ENCODE data around the gene HMGXB3. TPM values are rescaled to one million over a fixed set of nuclear protein-coding genes. Genes with fewer than 3 reads are reported as not detected.

The HMGXB3 gene
- total and polyA plus RNA-seq, 2 experiments from 2014 or later, result 16.7 to 51.0 TPM

DNA sequence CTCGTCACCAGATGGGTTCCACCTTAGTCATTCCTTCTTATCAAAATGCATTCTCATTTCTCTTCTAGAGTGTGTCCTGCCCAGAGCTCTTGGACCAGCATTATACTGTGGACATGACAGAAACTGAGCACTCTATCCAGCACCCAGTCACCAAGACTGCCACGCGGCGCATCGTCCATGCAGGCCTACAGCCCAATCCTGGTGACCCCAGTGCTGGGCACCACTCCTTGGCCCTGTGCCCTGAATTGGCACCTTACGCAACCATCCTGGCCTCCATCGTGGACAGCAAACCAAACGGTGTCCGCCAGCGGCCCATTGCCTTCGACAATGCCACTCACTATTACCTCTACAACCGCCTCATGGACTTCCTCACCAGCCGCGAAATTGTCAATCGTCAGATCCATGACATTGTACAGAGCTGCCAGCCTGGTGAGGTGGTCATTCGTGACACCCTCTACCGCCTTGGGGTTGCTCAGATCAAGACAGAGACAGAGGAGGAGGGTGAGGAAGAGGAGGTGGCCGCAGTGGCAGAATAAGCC lies 51.2 kb downstream of the HMGXB3 start:
- Histone ChIP-seq H3K4me1 (ENCODE audit: low read depth) (no peaks in the 10 kb centered on the region), H3K36me3 (peaks cover 47% of the 10 kb centered on the region)

DNA sequence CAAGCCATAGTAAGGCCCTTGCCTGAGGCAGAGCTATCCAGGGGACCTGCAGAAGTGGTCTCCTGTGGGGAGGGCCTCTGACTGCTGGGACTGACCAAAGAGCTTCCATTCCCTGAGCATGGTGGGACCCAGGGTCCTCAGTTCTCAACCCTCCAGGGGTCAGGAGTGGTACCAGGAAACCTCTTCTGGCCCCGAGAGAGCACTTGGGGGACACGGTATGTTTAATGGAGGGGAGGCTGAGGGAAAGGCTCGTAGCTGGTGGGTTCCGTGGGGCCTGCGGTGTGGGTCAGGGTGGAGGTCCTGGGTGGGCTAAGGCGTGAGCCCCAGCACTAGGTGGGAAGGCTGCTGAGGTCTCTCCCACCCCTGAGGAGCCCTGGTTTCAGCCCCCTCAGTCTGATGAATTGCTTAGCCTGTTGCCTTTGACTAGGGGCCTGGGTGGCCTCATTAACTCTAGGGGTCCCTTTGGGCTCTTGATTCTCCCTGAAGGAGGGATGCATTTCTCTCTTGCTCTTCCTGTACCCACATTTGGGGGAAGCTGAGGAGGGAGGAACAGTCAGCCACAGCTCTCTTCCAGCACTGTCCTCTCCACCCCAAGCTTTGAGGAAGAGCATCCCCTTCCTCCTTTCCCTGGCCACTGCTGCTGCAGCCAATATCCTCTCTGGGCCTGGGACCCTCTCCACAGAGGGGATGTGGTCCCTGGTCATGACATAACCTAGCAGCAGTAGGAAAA lies 51.9 kb downstream of the HMGXB3 start:
- Histone ChIP-seq H3K4me1 (ENCODE audit: low read depth) (no peaks in the 10 kb centered on the region), H3K27ac (no peak overlapping the region), H3K9me3 (ENCODE audit: low read depth) (no peaks in the 10 kb centered on the region), H3K27me3 (no peaks in the 10 kb centered on the region), H3K36me3 (peaks cover 42% of the 10 kb centered on the region), H3K4me3 (no peak overlapping the region)
- TF ChIP-seq, protein P1, sequence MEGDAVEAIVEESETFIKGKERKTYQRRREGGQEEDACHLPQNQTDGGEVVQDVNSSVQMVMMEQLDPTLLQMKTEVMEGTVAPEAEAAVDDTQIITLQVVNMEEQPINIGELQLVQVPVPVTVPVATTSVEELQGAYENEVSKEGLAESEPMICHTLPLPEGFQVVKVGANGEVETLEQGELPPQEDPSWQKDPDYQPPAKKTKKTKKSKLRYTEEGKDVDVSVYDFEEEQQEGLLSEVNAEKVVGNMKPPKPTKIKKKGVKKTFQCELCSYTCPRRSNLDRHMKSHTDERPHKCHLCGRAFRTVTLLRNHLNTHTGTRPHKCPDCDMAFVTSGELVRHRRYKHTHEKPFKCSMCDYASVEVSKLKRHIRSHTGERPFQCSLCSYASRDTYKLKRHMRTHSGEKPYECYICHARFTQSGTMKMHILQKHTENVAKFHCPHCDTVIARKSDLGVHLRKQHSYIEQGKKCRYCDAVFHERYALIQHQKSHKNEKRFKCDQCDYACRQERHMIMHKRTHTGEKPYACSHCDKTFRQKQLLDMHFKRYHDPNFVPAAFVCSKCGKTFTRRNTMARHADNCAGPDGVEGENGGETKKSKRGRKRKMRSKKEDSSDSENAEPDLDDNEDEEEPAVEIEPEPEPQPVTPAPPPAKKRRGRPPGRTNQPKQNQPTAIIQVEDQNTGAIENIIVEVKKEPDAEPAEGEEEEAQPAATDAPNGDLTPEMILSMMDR (IDR thresholded peaks at IDR 0.05; ENCODE audit: low read depth, low read length), result no peak
- no peak for DNase-seq (ENCODE audit: low read depth in 1 of 2, low spot score in 1 of 2)

More for the DNA sequence above, 51.2 kb downstream of the HMGXB3 start:
- DNase-seq (ENCODE audit: low read depth in 1 of 2, low spot score in 1 of 2), result no peak
- TF ChIP-seq, protein P1 (IDR thresholded peaks at IDR 0.05; ENCODE audit: low read depth, low read length), result no peak
- Histone ChIP-seq H3K27me3 (no peaks in the 10 kb centered on the region), H3K4me3 (no peak overlapping the region), H3K27ac (no peak overlapping the region), H3K9me3 (ENCODE audit: low read depth) (no peaks in the 10 kb centered on the region)

DNA sequence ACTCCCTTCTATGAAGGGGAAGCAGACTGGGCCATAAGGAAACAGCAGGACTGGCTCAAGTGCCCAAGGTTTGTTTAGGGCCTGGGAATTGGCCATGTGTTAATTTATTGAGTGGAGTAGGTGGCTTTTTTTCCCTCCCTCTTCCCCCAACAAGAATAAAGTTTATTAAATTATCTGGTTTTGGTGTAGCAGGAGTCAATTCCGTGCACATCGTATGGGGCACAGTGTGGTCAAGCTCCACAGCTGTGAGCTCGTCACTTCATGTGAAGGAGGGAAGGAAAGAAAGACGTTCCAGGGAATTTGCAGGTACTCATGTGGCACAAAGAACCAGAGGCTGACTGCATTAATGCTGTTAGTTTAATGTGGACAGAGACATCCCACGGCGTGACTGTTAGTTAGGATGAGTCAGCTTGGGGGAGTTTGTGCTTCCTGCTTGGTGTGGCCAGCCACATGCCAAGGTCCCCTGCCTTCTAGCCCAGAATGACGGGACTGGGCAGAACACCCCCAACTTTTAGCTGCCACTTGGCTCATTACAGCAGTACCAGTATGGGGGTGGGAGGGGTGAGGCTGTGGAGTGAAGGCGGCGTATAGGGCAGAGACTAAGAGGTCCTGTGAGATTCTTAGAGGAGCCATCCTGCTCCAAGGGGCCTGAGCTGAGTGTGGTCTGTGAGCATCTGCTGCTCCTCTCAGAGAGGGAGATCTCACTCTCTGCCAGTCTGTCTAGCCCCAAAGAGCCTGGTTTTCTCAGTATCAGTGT lies 52.6 kb downstream of the HMGXB3 start:
- Histone ChIP-seq H3K4me3 (no peak overlapping the region), H3K4me1 (ENCODE audit: low read depth) (no peaks in the 10 kb centered on the region), H3K9me3 (ENCODE audit: low read depth) (no peaks in the 10 kb centered on the region), H3K27ac (no peak overlapping the region), H3K36me3 (peaks cover 36% of the 10 kb centered on the region), H3K27me3 (no peaks in the 10 kb centered on the region)
- TF ChIP-seq, protein P1 (IDR thresholded peaks at IDR 0.05; ENCODE audit: low read depth, low read length), result no peak
- peak in 1 of 2 donors; percentile 61 for DNase-seq (ENCODE audit: low read depth in 1 of 2, low spot score in 1 of 2)

DNA sequence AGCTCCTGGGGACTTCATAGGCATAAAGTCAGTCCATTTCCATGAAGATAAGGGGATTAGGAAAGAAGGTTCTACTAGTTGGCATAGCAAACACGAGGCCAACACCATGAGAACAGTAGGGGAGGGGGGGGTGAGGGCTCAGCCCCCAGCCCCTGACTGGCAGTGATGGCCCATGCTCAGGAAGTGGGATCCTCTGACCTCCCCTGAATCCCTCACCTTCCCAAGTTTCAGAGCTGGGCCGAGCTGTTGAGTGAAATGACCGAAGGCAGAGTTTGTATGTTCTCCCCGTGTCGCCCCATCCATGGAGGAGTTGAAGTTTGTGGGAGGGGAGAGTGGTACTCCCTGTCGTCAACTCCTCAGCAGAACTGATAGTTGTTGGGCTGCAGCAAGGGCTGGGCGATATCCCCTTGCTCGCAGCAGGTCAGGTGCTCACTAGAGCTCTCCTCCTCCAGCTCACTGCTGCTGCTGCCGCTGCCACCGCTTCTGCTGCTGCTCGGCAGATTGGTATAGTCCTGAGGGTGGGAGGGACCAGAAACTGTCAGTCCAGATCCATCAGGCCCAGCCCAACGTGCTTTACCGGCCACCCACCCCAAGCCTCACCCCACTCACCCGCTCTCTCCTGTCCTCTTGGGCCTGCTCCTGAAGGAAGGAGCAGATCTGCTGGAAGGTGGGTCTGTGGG lies 53.3 kb downstream of the HMGXB3 start:
- Histone ChIP-seq H3K36me3 (peaks cover 29% of the 10 kb centered on the region), H3K27me3 (no peaks in the 10 kb centered on the region), H3K4me1 (ENCODE audit: low read depth) (no peaks in the 10 kb centered on the region), H3K27ac (no peak overlapping the region), H3K4me3 (no peak overlapping the region), H3K9me3 (ENCODE audit: low read depth) (no peaks in the 10 kb centered on the region)
- DNase-seq (ENCODE audit: low read depth in 1 of 2, low spot score in 1 of 2), result no peak
- TF ChIP-seq, protein P1 (IDR thresholded peaks at IDR 0.05; ENCODE audit: low read depth, low read length), result no peak

DNA sequence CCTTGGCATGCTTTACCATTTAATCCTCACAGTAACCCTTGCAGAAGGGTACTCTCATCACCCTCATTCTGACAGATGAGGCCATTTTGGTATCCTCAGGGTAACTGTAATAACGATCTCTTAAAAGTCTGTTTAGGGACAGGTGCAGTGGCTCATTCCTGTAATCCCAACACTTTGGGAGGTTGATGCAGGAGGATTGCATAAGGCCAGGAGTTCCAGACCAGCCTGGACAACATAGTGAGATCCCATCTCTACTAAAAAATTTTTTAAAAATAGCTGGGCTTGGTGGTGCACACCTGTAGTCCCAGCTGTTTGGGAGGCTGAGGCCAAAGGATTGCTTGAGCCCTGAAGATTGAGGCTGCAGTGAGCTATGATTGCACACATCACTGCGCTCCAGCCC lies 54.0 kb downstream of the HMGXB3 start:
- H3K4me1 ChIP-seq (ENCODE audit: low read depth), result no peaks in the 10 kb centered on the region
- H3K9me3 ChIP-seq (ENCODE audit: low read depth), result no peaks in the 10 kb centered on the region
- no peak for DNase-seq (ENCODE audit: low read depth in 1 of 2, low spot score in 1 of 2)
- no peak overlapping the region for H3K4me3 ChIP-seq
- no peak overlapping the region for H3K27ac ChIP-seq
- no peaks in the 10 kb centered on the region for H3K27me3 ChIP-seq
- peaks cover 26% of the 10 kb centered on the region for H3K36me3 ChIP-seq
- TF ChIP-seq, protein P1 (IDR thresholded peaks at IDR 0.05; ENCODE audit: low read depth, low read length), result no peak
